Brain microvascular endothelial cell (primary cell): ENCODE measurements around the gene METTL25.

Experiments used
- DNase-seq: peaks from one replicate; pipeline ENCODE4 v3.0.0-alpha.2; 2020
- H3K27ac ChIP-seq: fragments of 250-450 bp; sonication (Bioruptor Pico); 2 replicates; pipeline ENCODE4 v1.5.1; 2020; ENCODE audit warnings: mild to moderate bottlenecking, moderate library complexity
- H3K27me3 ChIP-seq: fragments of 250-450 bp; sonication (Bioruptor Pico); replicated peaks from 2 replicates; pipeline ENCODE4 v1.5.1; 2020; ENCODE audit warnings: mild to moderate bottlenecking
- H3K36me3 ChIP-seq: fragments of 250-450 bp; sonication (Bioruptor Pico); replicated peaks from 2 replicates; pipeline ENCODE4 v1.5.1; 2020; ENCODE audit warnings: mild to moderate bottlenecking
- H3K4me3 ChIP-seq: 2 replicates; pipeline ENCODE4 v1.5.1; 2011; ENCODE audit warnings: low read depth, mild to moderate bottlenecking, control low read depth, low read length, moderate library complexity
- CTCF ChIP-seq: IDR thresholded peaks from 2 replicates; pipeline ENCODE4 v1.5.1; 2011; ENCODE audit warnings: low read depth, mild to moderate bottlenecking, moderate library complexity, low read length, control low read depth, inconsistent platforms; ENCODE audit errors: missing control alignments
- in situ Hi-C: cut with HindIII; loops from 2 replicates; pipeline ENCODE4 v1.10.0; 2017; ENCODE audit warnings: low sequenced_read_pairs, low pct_ligation_motif_present

Gene METTL25

GRCh38 chr12:82327861-82328260, 30.5 kb upstream of the METTL25 start:
- Histone ChIP-seq H3K27ac (no peak overlapping the region), H3K4me3 (no peak overlapping the region), H3K27me3 (no peaks in the 10 kb centered on the region), H3K36me3 (no peaks in the 10 kb centered on the region)
- in situ Hi-C loops, result no loop called here
- TF ChIP-seq CTCF, result no peak
- DNase-seq, result no peak

GRCh38 chr12:82329508-82329907, 28.8 kb upstream of the METTL25 start:
- in situ Hi-C loops, result no loop called here
- Histone ChIP-seq H3K4me3 (no peak overlapping the region), H3K36me3 (no peaks in the 10 kb centered on the region), H3K27ac (no peak overlapping the region), H3K27me3 (no peaks in the 10 kb centered on the region)
- DNase-seq, result no peak
- no peak for TF ChIP-seq CTCF

- TF ChIP-seq CTCF, result no peak
- Histone ChIP-seq H3K27ac (no peak overlapping the region), H3K27me3 (no peaks in the 10 kb centered on the region), H3K36me3 (peaks cover 10% of the 10 kb centered on the region), H3K4me3 (no peak overlapping the region)
- in situ Hi-C loops, result no loop called here
- DNase-seq, result no peak
Observed at GRCh38 chr12:82350161-82350560, 8.2 kb upstream of the METTL25 start.

- TF ChIP-seq CTCF, result no peak
- peaks cover 10% of the 10 kb centered on the region for H3K36me3 ChIP-seq
- H3K27ac ChIP-seq, result no peak overlapping the region
- H3K27me3 ChIP-seq, result no peaks in the 10 kb centered on the region
- in situ Hi-C loops, result no loop called here
- no peak overlapping the region for H3K4me3 ChIP-seq
- no peak for DNase-seq
Observed at GRCh38 chr12:82351390-82351789, 6.9 kb upstream of the METTL25 start.

- H3K27me3 ChIP-seq, result no peaks in the 10 kb centered on the region
- TF ChIP-seq CTCF, result no peak
- peak overlapping the region; percentile 93 for H3K4me3 ChIP-seq
- in situ Hi-C loops, result no loop called here
- peaks cover 7% of the 10 kb centered on the region for H3K36me3 ChIP-seq
- no peak for DNase-seq
- H3K27ac ChIP-seq, result peak overlapping the region; percentile 92
Observed at GRCh38 chr12:82357340-82357739, 989 bp upstream of the METTL25 start.

- no peak for DNase-seq
- H3K27ac ChIP-seq, result peak overlapping the region; percentile 92
- in situ Hi-C loops, result no loop called here
- peak overlapping the region; percentile 93 for H3K4me3 ChIP-seq
- peaks cover 4% of the 10 kb centered on the region for H3K36me3 ChIP-seq
- TF ChIP-seq CTCF, result no peak
- H3K27me3 ChIP-seq, result no peaks in the 10 kb centered on the region
Observed at GRCh38 chr12:82357845-82358199, 507 bp upstream of the METTL25 start.
